Fibroblast of villous mesenchyme (primary cell): Measurements from ENCODE around the gene EXOSC5. TPM values are rescaled to one million over a fixed set of nuclear protein-coding genes. Genes with fewer than 3 reads are reported as not detected.
A peak's percentile ranks its signal among the peaks of the same experiment; 100 is the strongest.
"Not testable (repeated sequence)": the region's sequence is repeated elsewhere in the genome, so short reads cannot be mapped to it uniquely, and the experiment has no call there.

Experiments used
- DNase-seq: peaks from one replicate; pipeline ENCODE4 v3.0.0-alpha.2; 2010; ENCODE audit warnings: low read depth
- H3K4me3 ChIP-seq: 2 replicates; pipeline ENCODE4 v1.5.1; 2011; ENCODE audit warnings: low read depth, mild to moderate bottlenecking, low read length
- total RNA-seq: library from RNA; depleted of rRNA; stranded (reverse); fragments of >200 nt; gene quantifications from 2 replicates; pipeline ENCODE4 v1.2.3, GENCODE V29; 2012
- TF ChIP-seq, protein P1 (sequence below): IDR thresholded peaks from 2 replicates; pipeline ENCODE4 v1.5.1; 2012; ENCODE audit warnings: low read depth, mild to moderate bottlenecking, low read length; ENCODE audit not compliant: insufficient read depth

Gene EXOSC5
- total RNA-seq, 1 donor, result 12.5 TPM

GRCh38 chr19:41439441-41440222, 42.5 kb upstream of the EXOSC5 start, which contains the start of gene DMAC2:
TSS of gene DMAC2 (minus strand) at chr19:41439912. CDS start at chr19:41439899, 13 bp downstream.
- TF ChIP-seq, protein P1, sequence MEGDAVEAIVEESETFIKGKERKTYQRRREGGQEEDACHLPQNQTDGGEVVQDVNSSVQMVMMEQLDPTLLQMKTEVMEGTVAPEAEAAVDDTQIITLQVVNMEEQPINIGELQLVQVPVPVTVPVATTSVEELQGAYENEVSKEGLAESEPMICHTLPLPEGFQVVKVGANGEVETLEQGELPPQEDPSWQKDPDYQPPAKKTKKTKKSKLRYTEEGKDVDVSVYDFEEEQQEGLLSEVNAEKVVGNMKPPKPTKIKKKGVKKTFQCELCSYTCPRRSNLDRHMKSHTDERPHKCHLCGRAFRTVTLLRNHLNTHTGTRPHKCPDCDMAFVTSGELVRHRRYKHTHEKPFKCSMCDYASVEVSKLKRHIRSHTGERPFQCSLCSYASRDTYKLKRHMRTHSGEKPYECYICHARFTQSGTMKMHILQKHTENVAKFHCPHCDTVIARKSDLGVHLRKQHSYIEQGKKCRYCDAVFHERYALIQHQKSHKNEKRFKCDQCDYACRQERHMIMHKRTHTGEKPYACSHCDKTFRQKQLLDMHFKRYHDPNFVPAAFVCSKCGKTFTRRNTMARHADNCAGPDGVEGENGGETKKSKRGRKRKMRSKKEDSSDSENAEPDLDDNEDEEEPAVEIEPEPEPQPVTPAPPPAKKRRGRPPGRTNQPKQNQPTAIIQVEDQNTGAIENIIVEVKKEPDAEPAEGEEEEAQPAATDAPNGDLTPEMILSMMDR, result peak; percentile 46
- peak within 1 kb of the TSS; percentile 99 for H3K4me3 ChIP-seq
- peak; percentile 98 for DNase-seq

GRCh38 chr19:41437944-41438574, 40.9 kb upstream of the EXOSC5 start:
- no peak for DNase-seq
- TF ChIP-seq, protein P1, result no peak

GRCh38 chr19:41436674-41436951, 39.5 kb upstream of the EXOSC5 start:
- H3K4me3 ChIP-seq, result no peak overlapping the region
- no peak for DNase-seq
- TF ChIP-seq, protein P1, result no peak

More at GRCh38 chr19:41437944-41438574, 40.9 kb upstream of the EXOSC5 start:
- H3K4me3 ChIP-seq, result no peak overlapping the region

DNA sequence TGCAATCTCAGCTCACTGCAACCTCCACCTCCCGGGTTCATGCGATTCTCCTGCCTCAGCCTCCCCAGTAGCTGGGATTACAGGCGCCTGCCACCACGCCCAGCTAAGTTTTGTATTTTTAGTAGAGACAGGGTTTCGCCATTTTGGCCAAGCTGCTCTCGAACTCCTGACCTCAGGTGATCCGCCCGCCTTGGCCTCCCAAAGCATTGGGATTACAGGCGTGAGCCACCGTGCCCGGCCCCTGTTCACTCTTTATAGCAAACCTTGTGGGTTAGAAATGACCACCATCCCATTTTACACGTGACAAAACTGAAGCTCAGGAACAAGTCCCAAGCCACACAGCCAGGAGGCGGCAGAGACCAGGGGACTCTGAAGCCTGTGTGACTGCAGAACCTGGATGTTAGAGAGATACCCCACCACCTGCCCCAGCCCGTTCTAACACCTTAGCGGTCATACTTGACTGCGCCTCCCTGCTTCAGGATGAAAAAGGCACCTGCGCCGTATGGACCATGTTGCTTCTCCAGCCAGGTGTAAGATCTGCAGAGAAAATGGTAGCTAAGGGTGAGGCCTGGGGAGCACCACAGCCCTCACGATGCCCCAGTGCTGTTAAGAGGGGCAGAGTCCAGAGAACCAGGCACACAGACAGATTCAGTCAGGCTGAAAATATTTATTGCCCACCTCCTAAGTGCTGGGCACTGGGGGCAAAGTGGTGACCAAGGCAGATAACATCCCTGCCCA, 38.9 kb upstream of the EXOSC5 start:
- DNase-seq, result no peak
- TF ChIP-seq, protein P1, result no peak
- no peak overlapping the region for H3K4me3 ChIP-seq

- not testable (repeated sequence) for H3K4me3 ChIP-seq, DNase-seq
Measured at GRCh38 chr19:41435376-41435775, 38.2 kb upstream of the EXOSC5 start.

GRCh38 chr19:41434450-41434849, 37.3 kb upstream of the EXOSC5 start:
- DNase-seq, result no peak
- no peak overlapping the region for H3K4me3 ChIP-seq
- TF ChIP-seq, protein P1, result no peak

GRCh38 chr19:41433171-41433570, 36.0 kb upstream of the EXOSC5 start:
- H3K4me3 ChIP-seq, result no peak overlapping the region
- TF ChIP-seq, protein P1, result no peak
- DNase-seq, result no peak
